ENCODE data around the gene ANKRD63. TPM values are rescaled to one million over a fixed set of nuclear protein-coding genes. Genes with fewer than 3 reads are reported as not detected.

The ANKRD63 gene
- total and polyA plus RNA-seq, 2 of the 8 experiments (the other 6 are each of a cell fraction or from before 2014, with no cell fraction given) = 0.18 to 0.26 TPM

GRCh38 chr15:40306908-40307307 lies 24.0 kb upstream of the ANKRD63 start (continued):
- TF ChIP-seq GTF2F1 (IDR thresholded peaks at IDR 0.05; ENCODE audit: borderline replicate concordance, low read depth, low read length) (no peak), POLR2A (IDR thresholded peaks at IDR 0.05; ENCODE audit: control extremely low read depth in 1 of 2, low read depth in 2 of 2, low read length in 2 of 2) (no peak), RXRA (IDR thresholded peaks at IDR 0.05; ENCODE audit: insufficient read depth, low read depth, low read length) (no peak), ZNF274 (IDR thresholded peaks at IDR 0.05; ENCODE audit: borderline replicate concordance, extremely low read depth, low read length) (no peak), SP4 (IDR thresholded peaks at IDR 0.05; ENCODE audit: low read length) (no peak), RAD21 (IDR thresholded peaks at IDR 0.05 in 1 of 2, conservative IDR thresholded peaks at IDR 0.05 in 1 of 2; ENCODE audit: low read depth in 2 of 2, low read length in 2 of 2) (no peak)

Measured in H1 (cell line).